Endothelial cell (in vitro differentiated cells): Measurements from ENCODE around the gene TLE4. TPM values are rescaled to one million over a fixed set of nuclear protein-coding genes. Genes with fewer than 3 reads are reported as not detected.

Experiments used
- DNase-seq: peaks from one replicate; pipeline ENCODE4 v3.0.0; 2021; ENCODE audit warnings: low spot score
- H3K27ac Mint-ChIP-seq: one replicate; pipeline ENCODE4 v1.8.0; 2021; ENCODE audit warnings: mixed read lengths, inconsistent platforms; ENCODE audit not compliant: unreplicated experiment
- H3K27me3 Mint-ChIP-seq: one replicate; pipeline ENCODE4 v1.8.0; 2021; ENCODE audit warnings: mild to moderate bottlenecking, moderate library complexity, mixed read lengths, inconsistent platforms; ENCODE audit not compliant: unreplicated experiment
- H3K36me3 Mint-ChIP-seq: one replicate; pipeline ENCODE4 v1.8.0; 2021; ENCODE audit warnings: mild to moderate bottlenecking, low read depth, mixed read lengths, inconsistent platforms; ENCODE audit not compliant: unreplicated experiment
- H3K4me1 Mint-ChIP-seq: one replicate; pipeline ENCODE4 v1.8.0; 2021; ENCODE audit warnings: mild to moderate bottlenecking, mixed read lengths, inconsistent platforms; ENCODE audit not compliant: unreplicated experiment
- H3K4me3 Mint-ChIP-seq: one replicate; pipeline ENCODE4 v1.8.0; 2021; ENCODE audit warnings: mild to moderate bottlenecking, mixed read lengths, inconsistent platforms; ENCODE audit not compliant: unreplicated experiment
- H3K9me3 Mint-ChIP-seq: one replicate; pipeline ENCODE4 v1.8.0; 2021; ENCODE audit warnings: mixed read lengths, inconsistent platforms; ENCODE audit not compliant: unreplicated experiment
- CTCF ChIP-seq: fragments of 200-600 bp; sonication (generic); IDR thresholded peaks from one replicate; pipeline ENCODE4 v1.5.0; 2021; ENCODE audit warnings: antibody characterized with exemption; ENCODE audit not compliant: unreplicated experiment
- total RNA-seq: library from RNA; stranded (reverse); fragmentation: NEBNext Ultra II Directional; extraction: Animal tissue kit (Norgen Biotek cat#: 25700); gene quantifications from one replicate; pipeline ENCODE4 v1.2.1, GENCODE V29; 2021; ENCODE audit not compliant: unreplicated experiment

TLE4 gene
- total RNA-seq, 1 donor from 2014 or later: 88.4 TPM

GRCh38 chr9:79686381-79687130 is 114.8 kb downstream of the TLE4 start:
- no peak overlapping the region for H3K27ac Mint-ChIP-seq
- TF ChIP-seq CTCF: no peak
- H3K4me1 Mint-ChIP-seq: peaks cover 16% of the 10 kb centered on the region
- no peaks in the 10 kb centered on the region for H3K9me3 Mint-ChIP-seq
- DNase-seq: no peak
- no peak overlapping the region for H3K4me3 Mint-ChIP-seq
- H3K36me3 Mint-ChIP-seq: peaks cover 10% of the 10 kb centered on the region
- no peaks in the 10 kb centered on the region for H3K27me3 Mint-ChIP-seq

GRCh38 chr9:79687131-79687447 is 115.3 kb downstream of the TLE4 start:
- Mint-ChIP-seq H3K36me3 (peaks cover 13% of the 10 kb centered on the region), H3K4me1 (peaks cover 13% of the 10 kb centered on the region), H3K27ac (no peak overlapping the region)

GRCh38 chr9:79688363-79688762 is 116.6 kb downstream of the TLE4 start:
- Mint-ChIP-seq H3K9me3 (no peaks in the 10 kb centered on the region), H3K36me3 (peaks cover 13% of the 10 kb centered on the region), H3K27ac (no peak overlapping the region), H3K4me1 (peaks cover 3% of the 10 kb centered on the region), H3K27me3 (no peaks in the 10 kb centered on the region), H3K4me3 (no peak overlapping the region)
- no peak for TF ChIP-seq CTCF
- DNase-seq: no peak

More at GRCh38 chr9:79687131-79687447, 115.3 kb downstream of the TLE4 start:
- H3K9me3 Mint-ChIP-seq: no peaks in the 10 kb centered on the region
- TF ChIP-seq CTCF: no peak
- no peak for DNase-seq
- peak overlapping the region; percentile 17 for H3K4me3 Mint-ChIP-seq
- no peaks in the 10 kb centered on the region for H3K27me3 Mint-ChIP-seq

GRCh38 chr9:79689576-79689975 is 117.8 kb downstream of the TLE4 start:
- H3K9me3 Mint-ChIP-seq: no peaks in the 10 kb centered on the region
- no peak for DNase-seq
- peaks cover 11% of the 10 kb centered on the region for H3K4me1 Mint-ChIP-seq
- no peaks in the 10 kb centered on the region for H3K27me3 Mint-ChIP-seq
- H3K36me3 Mint-ChIP-seq: peaks cover 13% of the 10 kb centered on the region
- TF ChIP-seq CTCF: no peak
- H3K4me3 Mint-ChIP-seq: no peak overlapping the region
- no peak overlapping the region for H3K27ac Mint-ChIP-seq

GRCh38 chr9:79691496-79691895 is 119.7 kb downstream of the TLE4 start:
- Mint-ChIP-seq H3K36me3 (peaks cover 9% of the 10 kb centered on the region), H3K27ac (no peak overlapping the region), H3K27me3 (no peaks in the 10 kb centered on the region), H3K4me1 (peaks cover 11% of the 10 kb centered on the region), H3K9me3 (no peaks in the 10 kb centered on the region), H3K4me3 (no peak overlapping the region)
- TF ChIP-seq CTCF: no peak
- no peak for DNase-seq
